K562 (cell line): ENCODE results near the gene THEM4. TPM values are rescaled to one million over a fixed set of nuclear protein-coding genes. Genes with fewer than 3 reads are reported as not detected.

Experiments used
- BRCA1 ChIP-seq, 2 experiments: fragments of 450-650 bp in 1 of 2; sonication (generic) in 1 of 2; formaldehyde crosslinking in 1 of 2; IDR thresholded peaks; 2 replicates each; pipeline versions ENCODE4 v1.5.0 to v1.6.1; 2017 to 2020; ENCODE audit warnings: mild to moderate bottlenecking in 1 of 2, missing genetic modification reagents in 1 of 2
- CC2D1A ChIP-seq: fragments of 450-650 bp; IDR thresholded peaks from 2 replicates; pipeline ENCODE4 v1.6.1; 2017; ENCODE audit warnings: mild to moderate bottlenecking
- CEBPB ChIP-seq: fragments of 450-650 bp; IDR thresholded peaks from 2 replicates; pipeline ENCODE4 v1.6.1; 2016; ENCODE audit warnings: missing genetic modification characterization, missing compliant biosample characterization
- FOXK2 ChIP-seq, 2 experiments: fragments of 450-650 bp; IDR thresholded peaks in 1 of 2; conservative IDR thresholded peaks in 1 of 2; 2 replicates each; pipeline ENCODE4 v1.6.1; 2016; ENCODE audit warnings: low read depth in 2 of 2, mild to moderate bottlenecking in 1 of 2
- HDAC2 ChIP-seq: fragments of 450-650 bp; IDR thresholded peaks from 2 replicates; pipeline ENCODE4 v1.6.1; 2016; ENCODE audit warnings: mild to moderate bottlenecking
- HNRNPLL ChIP-seq: fragments of 200-400 bp; formaldehyde crosslinking; IDR thresholded peaks from 2 replicates; pipeline ENCODE4 v1.6.1; 2017; ENCODE audit warnings: low read length, low read depth, mild to moderate bottlenecking; ENCODE audit not compliant: poor library complexity, severe bottlenecking
- MECOM ChIP-seq: fragments of 250-450 bp; sonication (Bioruptor Pico); IDR thresholded peaks from 2 replicates; pipeline ENCODE4 v1.8.0; 2022; ENCODE audit warnings: inconsistent platforms
- SRSF1 ChIP-seq: fragments of 200-400 bp; formaldehyde crosslinking; IDR thresholded peaks from 2 replicates; pipeline ENCODE4 v1.6.1; 2017; ENCODE audit warnings: mild to moderate bottlenecking, low read depth, low read length, moderate library complexity
- ZKSCAN3 ChIP-seq: fragments of 250-450 bp; sonication (Bioruptor Pico); IDR thresholded peaks from 2 replicates; pipeline ENCODE4 v1.4.0; 2020
- ZNF175 ChIP-seq: fragments of 200-800 bp; sonication (Bioruptor generic); IDR thresholded peaks from 2 replicates; pipeline ENCODE4 v1.6.1; 2016; ENCODE audit warnings: low read depth, mild to moderate bottlenecking, missing genetic modification characterization, missing compliant biosample characterization
- ZNF431 ChIP-seq: sonication (generic); formaldehyde crosslinking; IDR thresholded peaks from 2 replicates; pipeline ENCODE4 v1.8.0; 2022; ENCODE audit warnings: mild to moderate bottlenecking, missing genetic modification reagents
- polyA plus RNA-seq, 8 experiments: library from polyadenylated mRNA; depleted of rRNA in 4 of 8; stranded (reverse) in 5 of 8; unstranded in 3 of 8; fragments of >200 nt; fragmentation: Nextera tagmentation in 2 of 8; fragmentation: Illumina TruSeq in 1 of 8; extraction: Ambion mirVana in 2 of 8; extraction: Trizol in 1 of 8; gene quantifications; 2 replicates each; pipeline versions ENCODE4 v1.2.1 to v1.2.3, GENCODE V29; 2011 to 2014; ENCODE audit warnings: inconsistent platforms in 1 of 8, missing spikeins in 1 of 8
- total RNA-seq, 7 experiments: library from RNA; depleted of rRNA in 6 of 7; stranded (reverse); fragments of >200 nt in 6 of 7; fragmentation: Illumina TruSeq in 2 of 7; extraction: Trizol in 2 of 7; gene quantifications; 2 replicates each; pipeline versions ENCODE4 v1.2.1 to v1.2.3, GENCODE V29; 2011 to 2021; ENCODE audit warnings: low replicate concordance in 1 of 7
- TF ChIP-seq, protein P1 (sequence below): fragments of 450-650 bp; IDR thresholded peaks from 2 replicates; pipeline ENCODE4 v1.6.1; 2016; ENCODE audit warnings: mild to moderate bottlenecking, moderate library complexity
- TF ChIP-seq, protein P2 (sequence below): fragments of 450-650 bp; formaldehyde crosslinking; IDR thresholded peaks from 2 replicates; pipeline ENCODE4 v1.4.0; 2020; ENCODE audit warnings: mild to moderate bottlenecking, mixed read lengths

THEM4 gene
- total and polyA plus RNA-seq, 9 of the 15 experiments (the other 6 are each of a cell fraction or from before 2014, with no cell fraction given) = 8.6 to 71.9 (median 35.3) TPM

GRCh38 chr1:151909167-151910149 is at the start of gene THEM4 (continued):
- TF ChIP-seq MECOM (CRISPR knock-in tag) = no peak
- peak; percentile 64 to 69; a peak in 2 of 4 replicates for TF ChIP-seq FOXK2 (conservative IDR thresholded peaks at IDR 0.05 in 1 of 2, IDR thresholded peaks at IDR 0.05 in 1 of 2; ENCODE audit: low read depth in 2 of 2)
- TF ChIP-seq, protein P1, sequence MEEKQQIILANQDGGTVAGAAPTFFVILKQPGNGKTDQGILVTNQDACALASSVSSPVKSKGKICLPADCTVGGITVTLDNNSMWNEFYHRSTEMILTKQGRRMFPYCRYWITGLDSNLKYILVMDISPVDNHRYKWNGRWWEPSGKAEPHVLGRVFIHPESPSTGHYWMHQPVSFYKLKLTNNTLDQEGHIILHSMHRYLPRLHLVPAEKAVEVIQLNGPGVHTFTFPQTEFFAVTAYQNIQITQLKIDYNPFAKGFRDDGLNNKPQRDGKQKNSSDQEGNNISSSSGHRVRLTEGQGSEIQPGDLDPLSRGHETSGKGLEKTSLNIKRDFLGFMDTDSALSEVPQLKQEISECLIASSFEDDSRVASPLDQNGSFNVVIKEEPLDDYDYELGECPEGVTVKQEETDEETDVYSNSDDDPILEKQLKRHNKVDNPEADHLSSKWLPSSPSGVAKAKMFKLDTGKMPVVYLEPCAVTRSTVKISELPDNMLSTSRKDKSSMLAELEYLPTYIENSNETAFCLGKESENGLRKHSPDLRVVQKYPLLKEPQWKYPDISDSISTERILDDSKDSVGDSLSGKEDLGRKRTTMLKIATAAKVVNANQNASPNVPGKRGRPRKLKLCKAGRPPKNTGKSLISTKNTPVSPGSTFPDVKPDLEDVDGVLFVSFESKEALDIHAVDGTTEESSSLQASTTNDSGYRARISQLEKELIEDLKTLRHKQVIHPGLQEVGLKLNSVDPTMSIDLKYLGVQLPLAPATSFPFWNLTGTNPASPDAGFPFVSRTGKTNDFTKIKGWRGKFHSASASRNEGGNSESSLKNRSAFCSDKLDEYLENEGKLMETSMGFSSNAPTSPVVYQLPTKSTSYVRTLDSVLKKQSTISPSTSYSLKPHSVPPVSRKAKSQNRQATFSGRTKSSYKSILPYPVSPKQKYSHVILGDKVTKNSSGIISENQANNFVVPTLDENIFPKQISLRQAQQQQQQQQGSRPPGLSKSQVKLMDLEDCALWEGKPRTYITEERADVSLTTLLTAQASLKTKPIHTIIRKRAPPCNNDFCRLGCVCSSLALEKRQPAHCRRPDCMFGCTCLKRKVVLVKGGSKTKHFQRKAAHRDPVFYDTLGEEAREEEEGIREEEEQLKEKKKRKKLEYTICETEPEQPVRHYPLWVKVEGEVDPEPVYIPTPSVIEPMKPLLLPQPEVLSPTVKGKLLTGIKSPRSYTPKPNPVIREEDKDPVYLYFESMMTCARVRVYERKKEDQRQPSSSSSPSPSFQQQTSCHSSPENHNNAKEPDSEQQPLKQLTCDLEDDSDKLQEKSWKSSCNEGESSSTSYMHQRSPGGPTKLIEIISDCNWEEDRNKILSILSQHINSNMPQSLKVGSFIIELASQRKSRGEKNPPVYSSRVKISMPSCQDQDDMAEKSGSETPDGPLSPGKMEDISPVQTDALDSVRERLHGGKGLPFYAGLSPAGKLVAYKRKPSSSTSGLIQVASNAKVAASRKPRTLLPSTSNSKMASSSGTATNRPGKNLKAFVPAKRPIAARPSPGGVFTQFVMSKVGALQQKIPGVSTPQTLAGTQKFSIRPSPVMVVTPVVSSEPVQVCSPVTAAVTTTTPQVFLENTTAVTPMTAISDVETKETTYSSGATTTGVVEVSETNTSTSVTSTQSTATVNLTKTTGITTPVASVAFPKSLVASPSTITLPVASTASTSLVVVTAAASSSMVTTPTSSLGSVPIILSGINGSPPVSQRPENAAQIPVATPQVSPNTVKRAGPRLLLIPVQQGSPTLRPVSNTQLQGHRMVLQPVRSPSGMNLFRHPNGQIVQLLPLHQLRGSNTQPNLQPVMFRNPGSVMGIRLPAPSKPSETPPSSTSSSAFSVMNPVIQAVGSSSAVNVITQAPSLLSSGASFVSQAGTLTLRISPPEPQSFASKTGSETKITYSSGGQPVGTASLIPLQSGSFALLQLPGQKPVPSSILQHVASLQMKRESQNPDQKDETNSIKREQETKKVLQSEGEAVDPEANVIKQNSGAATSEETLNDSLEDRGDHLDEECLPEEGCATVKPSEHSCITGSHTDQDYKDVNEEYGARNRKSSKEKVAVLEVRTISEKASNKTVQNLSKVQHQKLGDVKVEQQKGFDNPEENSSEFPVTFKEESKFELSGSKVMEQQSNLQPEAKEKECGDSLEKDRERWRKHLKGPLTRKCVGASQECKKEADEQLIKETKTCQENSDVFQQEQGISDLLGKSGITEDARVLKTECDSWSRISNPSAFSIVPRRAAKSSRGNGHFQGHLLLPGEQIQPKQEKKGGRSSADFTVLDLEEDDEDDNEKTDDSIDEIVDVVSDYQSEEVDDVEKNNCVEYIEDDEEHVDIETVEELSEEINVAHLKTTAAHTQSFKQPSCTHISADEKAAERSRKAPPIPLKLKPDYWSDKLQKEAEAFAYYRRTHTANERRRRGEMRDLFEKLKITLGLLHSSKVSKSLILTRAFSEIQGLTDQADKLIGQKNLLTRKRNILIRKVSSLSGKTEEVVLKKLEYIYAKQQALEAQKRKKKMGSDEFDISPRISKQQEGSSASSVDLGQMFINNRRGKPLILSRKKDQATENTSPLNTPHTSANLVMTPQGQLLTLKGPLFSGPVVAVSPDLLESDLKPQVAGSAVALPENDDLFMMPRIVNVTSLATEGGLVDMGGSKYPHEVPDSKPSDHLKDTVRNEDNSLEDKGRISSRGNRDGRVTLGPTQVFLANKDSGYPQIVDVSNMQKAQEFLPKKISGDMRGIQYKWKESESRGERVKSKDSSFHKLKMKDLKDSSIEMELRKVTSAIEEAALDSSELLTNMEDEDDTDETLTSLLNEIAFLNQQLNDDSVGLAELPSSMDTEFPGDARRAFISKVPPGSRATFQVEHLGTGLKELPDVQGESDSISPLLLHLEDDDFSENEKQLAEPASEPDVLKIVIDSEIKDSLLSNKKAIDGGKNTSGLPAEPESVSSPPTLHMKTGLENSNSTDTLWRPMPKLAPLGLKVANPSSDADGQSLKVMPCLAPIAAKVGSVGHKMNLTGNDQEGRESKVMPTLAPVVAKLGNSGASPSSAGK = peak; percentile 18; the same call in 1 of the 2 replicates
- TF ChIP-seq CC2D1A = peak; percentile 49; the same call in 1 of the 2 replicates
- TF ChIP-seq, protein P2, sequence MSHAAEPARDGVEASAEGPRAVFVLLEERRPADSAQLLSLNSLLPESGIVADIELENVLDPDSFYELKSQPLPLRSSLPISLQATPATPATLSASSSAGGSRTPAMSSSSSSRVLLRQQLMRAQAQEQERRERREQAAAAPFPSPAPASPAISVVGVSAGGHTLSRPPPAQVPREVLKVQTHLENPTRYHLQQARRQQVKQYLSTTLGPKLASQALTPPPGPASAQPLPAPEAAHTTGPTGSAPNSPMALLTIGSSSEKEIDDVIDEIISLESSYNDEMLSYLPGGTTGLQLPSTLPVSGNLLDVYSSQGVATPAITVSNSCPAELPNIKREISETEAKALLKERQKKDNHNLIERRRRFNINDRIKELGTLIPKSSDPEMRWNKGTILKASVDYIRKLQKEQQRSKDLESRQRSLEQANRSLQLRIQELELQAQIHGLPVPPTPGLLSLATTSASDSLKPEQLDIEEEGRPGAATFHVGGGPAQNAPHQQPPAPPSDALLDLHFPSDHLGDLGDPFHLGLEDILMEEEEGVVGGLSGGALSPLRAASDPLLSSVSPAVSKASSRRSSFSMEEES (CRISPR knock-in tag) = 0 out of 2 replicates have a peak, but pooled peaks have one; percentile 20
- no peak for TF ChIP-seq CEBPB (tag)
- TF ChIP-seq ZKSCAN3 (CRISPR knock-in tag) = no peak
- no peak for TF ChIP-seq SRSF1
- no peak for TF ChIP-seq ZNF431 (CRISPR knock-in tag)
- no peak for TF ChIP-seq BRCA1 (IDR thresholded peaks at IDR 0.05)
- TF ChIP-seq BRCA1 (CRISPR knock-in tag; IDR thresholded peaks at IDR 0.05) = no peak
- TF ChIP-seq ZNF175 = no peak
- peak; percentile 75 for TF ChIP-seq HNRNPLL
- peak; percentile 51; the same call in 1 of the 2 replicates for TF ChIP-seq HDAC2
